Stimulated activated CD8-positive, alpha-beta memory T cell treated with anti-CD3 and anti-CD28 coated beads, Interleukin-2, amount 100 ng/mL, for 48 hours (primary cell): ENCODE results near the gene ME3.

Source experiments
- DNase-seq, 2 donors: peaks; one replicate each; pipeline ENCODE4 v3.0.0-alpha.2; 2020; ENCODE audit warnings: low read depth in 2 of 2

Gene ME3

GRCh38 chr11:86460461-86461385, 211.7 kb downstream of the ME3 start:
- no peak for DNase-seq

DNA sequence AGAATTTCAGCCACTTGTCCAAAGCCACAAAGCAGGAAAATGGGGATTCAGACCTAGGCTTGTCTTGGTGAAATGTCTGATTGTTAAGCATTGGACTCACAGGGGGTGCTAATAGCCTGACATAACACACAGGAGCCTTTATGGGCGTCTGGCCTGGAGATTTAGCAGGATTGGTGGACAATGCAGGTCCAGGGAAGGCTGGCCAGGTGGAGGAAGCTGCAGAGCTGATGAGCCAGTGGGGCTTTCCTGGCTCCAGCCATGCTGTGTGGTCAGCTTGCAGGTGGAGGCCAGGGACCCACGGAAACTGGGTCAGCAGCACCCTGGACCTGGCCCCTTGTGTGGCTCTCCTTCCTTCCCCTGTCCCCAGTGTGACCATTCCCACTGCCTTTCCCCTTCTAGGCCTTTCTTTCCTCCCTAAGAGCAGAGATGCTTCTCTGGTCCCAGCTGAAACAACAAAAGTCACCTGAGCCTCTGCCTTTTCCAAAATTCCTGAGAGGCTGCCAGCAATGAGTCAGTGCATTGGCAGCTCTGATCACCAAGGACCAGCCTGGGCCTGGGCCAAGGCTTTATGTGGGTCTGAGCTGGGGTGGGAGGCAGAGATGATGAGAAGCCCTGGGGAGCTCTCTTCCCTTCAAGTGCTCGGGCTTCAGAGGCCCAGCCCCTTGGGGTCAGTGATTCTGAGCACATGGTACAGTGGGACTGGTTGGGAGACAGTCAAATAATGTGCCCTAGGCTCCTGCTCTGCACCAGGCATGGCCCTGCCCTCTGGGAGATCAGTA, 212.5 kb downstream of the ME3 start:
- no peak for DNase-seq

DNA sequence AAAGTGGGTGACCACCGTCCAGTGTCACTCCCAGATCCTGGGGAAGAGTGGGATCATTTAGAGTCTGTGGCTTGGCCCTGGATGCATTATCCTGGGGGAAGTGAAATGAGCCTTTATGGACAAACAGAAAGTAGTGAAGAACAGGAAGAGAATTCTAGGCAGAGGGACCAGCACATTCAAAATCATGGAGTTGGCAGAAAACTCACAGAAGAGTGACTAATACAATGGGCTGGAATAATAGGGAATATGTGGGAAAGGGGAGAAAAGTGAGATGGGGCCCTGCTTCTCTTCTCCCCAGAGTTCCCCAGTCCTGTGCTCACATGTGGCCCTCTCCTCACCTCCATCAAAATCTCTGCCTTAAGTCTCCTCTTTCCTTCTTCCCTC, 213.4 kb downstream of the ME3 start:
- no peak for DNase-seq

GRCh38 chr11:86458294-86459001, 214.0 kb downstream of the ME3 start:
- no peak for DNase-seq

- DNase-seq: peak; percentile 69 to 76
Observed at GRCh38 chr11:86456075-86456939, 216.1 kb downstream of the ME3 start.

GRCh38 chr11:86453290-86454030, 219.0 kb downstream of the ME3 start:
- no peak for DNase-seq

- DNase-seq: no peak
Observed at GRCh38 chr11:86449993-86450629, 222.3 kb downstream of the ME3 start.

DNA sequence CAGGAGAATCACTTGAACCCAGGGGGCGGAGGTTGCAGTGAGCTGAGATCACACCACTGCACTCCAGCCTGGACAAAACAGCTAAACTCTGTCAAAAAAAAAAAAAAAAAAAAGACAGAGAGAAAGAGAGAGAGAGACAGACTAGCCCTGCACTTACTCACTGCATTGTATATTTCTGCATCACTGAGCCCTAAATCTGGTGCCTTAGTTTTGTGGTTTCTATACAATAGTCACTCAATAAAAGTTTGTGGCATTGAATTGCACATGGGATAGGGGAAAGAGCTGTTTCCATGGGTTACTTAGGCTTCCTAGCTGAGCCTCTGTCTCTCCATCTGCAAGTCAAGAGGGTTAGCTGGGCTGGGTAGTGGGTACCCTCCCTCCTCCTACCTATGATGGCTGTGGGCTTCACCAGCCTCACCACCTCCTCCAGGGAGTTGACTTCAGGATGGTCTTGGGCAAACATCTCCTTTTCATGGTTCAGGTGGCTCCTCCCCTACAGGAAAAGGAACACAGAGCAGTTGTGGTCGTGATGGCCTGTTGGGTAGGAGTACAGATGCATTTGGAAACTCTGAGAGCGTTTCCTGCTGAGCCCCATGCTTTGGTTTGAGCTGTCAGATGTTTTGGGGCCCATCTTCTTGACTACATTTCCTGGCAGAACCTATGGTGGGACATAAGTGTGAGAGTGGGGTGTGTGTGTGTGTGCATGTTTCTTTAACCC, 224.5 kb downstream of the ME3 start:
- DNase-seq: no peak

GRCh38 chr11:86446924-86447285, 225.5 kb downstream of the ME3 start:
- DNase-seq: no peak

DNA sequence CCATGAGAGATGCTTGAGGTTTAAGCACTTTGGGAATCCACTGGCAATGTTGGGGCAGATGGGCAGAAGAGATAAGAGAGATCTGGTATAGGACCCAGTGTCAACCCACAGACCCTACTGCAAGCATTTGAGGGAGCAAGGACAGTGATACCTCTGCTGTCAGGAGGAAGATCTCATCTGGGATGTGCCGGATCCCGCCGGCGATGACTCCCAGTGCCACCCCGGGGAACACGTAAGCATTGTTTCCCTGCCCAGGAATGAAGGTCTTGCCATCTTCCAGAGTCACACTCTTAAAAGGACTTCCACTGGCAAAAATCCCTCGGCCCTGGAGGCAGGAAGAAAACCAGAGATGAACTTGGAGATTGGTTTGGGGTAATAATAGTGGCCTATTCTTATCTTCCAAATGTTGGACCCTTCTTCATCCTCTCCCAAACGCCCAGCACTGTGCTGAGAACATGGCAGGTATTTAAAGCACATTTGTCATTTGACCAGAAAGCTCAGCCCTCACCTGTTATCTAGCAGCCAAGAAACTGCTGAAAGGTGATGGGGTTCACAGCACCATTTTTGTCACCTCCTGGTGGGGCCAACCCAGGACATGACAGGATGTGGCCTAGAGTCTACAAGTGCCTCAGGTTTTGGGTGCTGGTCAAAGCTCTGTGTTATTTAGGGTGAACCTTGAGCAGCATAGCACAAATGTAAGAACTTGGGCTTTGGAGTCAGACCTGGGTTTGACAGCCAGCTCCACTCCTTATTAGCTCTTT, 226.1 kb downstream of the ME3 start:
- no peak for DNase-seq

GRCh38 chr11:86444981-86445380, 227.4 kb downstream of the ME3 start:
- DNase-seq: no peak

DNA sequence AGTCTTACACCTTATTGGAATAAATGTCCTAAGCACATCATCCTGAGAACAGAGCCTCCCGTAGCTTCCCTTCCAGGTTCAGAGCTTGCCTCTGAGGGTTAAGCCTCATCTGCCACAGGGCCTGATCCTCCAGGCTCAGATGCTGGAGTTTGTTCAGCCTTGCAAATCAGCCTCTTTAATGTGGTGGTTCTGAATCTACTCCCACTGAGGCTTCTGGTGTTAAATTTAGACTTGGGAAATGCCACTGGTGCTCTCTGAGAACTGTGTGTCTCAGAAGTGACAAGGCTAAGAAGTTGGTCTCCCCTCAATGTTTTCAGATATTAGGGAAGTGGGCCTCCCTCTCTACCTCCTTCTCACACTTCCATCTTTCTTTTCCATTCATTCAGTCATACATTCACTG, 229.0 kb downstream of the ME3 start:
- no peak for DNase-seq

GRCh38 chr11:86442827-86443226, 229.6 kb downstream of the ME3 start:
- no peak for DNase-seq

DNA sequence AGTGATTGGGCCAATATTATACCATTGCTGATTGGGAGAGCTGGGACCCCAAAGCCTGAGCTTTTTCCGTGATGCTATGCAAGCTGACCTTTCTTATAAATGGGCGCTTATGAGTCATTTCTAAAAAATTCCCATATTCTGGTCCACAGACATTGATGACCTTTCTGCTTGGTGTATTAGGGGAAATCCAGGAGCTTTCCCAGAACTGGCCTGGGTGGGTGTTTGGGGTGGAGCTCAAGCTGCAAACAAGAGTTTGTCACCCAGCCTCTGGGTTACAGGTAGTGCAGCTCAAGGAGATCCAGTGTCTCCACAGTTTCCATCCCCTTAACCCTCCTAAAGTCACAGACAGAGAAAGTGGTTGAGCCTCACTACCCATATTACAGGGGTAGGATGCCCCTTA, 230.0 kb downstream of the ME3 start:
- peak in 1 of 2 donors; percentile 40 for DNase-seq

DNA sequence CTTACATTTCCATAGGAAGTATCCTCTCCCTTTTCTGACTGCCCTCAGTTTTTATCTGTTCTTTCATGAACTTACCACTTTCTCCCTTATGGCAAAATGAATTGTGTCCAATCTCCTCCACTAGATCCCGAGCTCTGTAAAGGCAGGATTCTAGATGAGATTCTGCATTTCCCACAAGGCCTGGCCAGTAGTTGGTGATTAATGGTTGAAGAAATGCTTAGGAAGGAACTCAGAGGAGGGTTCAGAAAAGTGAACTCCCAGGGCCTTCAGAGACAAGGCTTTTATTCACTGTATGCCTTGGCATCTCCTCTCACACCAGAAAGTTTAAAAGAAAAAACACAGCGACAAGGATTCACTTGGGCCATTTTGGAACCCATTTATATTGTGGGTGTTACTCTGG, 231.6 kb downstream of the ME3 start:
- no peak for DNase-seq

DNA sequence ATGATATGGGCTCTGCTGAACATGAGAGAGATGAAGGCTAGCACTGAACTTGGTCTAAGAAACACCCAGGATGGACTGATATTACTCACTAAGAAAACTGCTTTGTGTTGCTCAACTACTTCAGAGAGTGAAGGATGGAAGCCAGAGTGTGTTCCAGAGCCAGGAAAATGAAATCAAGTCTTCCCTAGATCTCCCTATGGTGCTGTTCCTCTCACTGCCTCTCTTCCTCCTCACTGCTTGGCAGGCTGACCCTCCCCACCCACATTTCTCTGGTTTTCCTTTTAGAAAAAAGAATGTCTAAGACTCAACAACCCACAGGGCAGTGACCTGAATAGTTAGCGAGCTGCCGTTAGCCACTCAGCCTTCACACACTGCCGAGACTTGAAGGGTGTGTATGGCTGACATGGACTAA, 232.1 kb downstream of the ME3 start:
- DNase-seq: no peak

- no peak for DNase-seq
Observed at GRCh38 chr11:86438685-86439084, 233.7 kb downstream of the ME3 start.

- no peak for DNase-seq
Observed at GRCh38 chr11:86435711-86436110, 236.7 kb downstream of the ME3 start.
